BLaER1 treated with 17β-estradiol and CSF1 and Interleukin-3, amounts not matched to agents 10 nM and 100 nM (cell line): ENCODE data around the gene PF4V1.

Experiments
- H3K27ac ChIP-seq, 11 experiments: shearing (Covaris generic); formaldehyde crosslinking; 2 replicates each; pipeline ENCODE4 v1.8.1; 2022
- H3K27me3 ChIP-seq, 11 experiments: shearing (Covaris generic); formaldehyde crosslinking; 2 replicates each; pipeline ENCODE4 v1.8.1; 2022
- H3K36me3 ChIP-seq, 11 experiments: shearing (Covaris generic); formaldehyde crosslinking; 2 replicates each; pipeline ENCODE4 v1.8.1; 2022
- H3K4me1 ChIP-seq, 10 experiments: shearing (Covaris generic); formaldehyde crosslinking; 2 replicates each; pipeline ENCODE4 v1.8.1; 2022
- H3K4me2 ChIP-seq, 11 experiments: shearing (Covaris generic); formaldehyde crosslinking; 2 replicates each; pipeline ENCODE4 v1.8.1; 2022
- H3K4me3 ChIP-seq, 10 experiments: shearing (Covaris generic); formaldehyde crosslinking; 2 replicates each; pipeline ENCODE4 v1.8.1; 2022
- H3K9ac ChIP-seq, 11 experiments: shearing (Covaris generic); formaldehyde crosslinking; 2 replicates each; pipeline ENCODE4 v1.8.1; 2022
- H3K9me3 ChIP-seq, 11 experiments: shearing (Covaris generic); formaldehyde crosslinking; replicated peaks in 1 of 11; 2 replicates each; pipeline ENCODE4 v1.8.1; 2022
- H4K20me1 ChIP-seq, 11 experiments: shearing (Covaris generic); formaldehyde crosslinking; 2 replicates each; pipeline ENCODE4 v1.8.1; 2022
- Cebpa-rat ChIP-seq, 11 experiments: shearing (Covaris generic); IDR thresholded peaks; 2 replicates each; pipeline ENCODE4 v1.8.1; 2022

Gene PF4V1

DNA sequence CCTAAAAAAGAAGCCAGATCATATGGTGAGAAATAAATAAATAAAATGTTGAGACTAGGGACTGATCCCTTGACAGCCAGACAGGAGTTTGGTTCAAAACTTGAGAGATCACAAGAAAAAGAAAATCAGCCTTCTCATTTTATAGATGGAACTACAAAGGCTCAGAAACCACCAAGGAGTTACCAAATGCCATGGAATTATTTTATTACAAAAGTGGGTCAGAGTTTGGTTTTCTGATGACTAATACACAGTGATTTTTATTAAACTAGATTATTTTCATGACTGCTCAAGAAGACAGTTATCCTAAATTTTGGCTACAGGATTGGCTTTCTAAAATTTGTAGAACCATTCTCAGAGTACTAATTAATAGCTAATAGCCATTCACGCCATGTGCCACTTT is 22.3 kb downstream of the PF4V1 start:
- Histone ChIP-seq H3K9ac (no peak overlapping the region), H3K27me3 (no peaks in the 10 kb centered on the region), H3K9me3 (peaks cover 0 to 86% (median 0%) of the 10 kb centered on the region in 11 experiments; a peak in 8 of 22 replicates), H4K20me1 (no peaks in the 10 kb centered on the region), H3K4me2 (peak overlapping the region in 3 of 11 experiments; percentile 8 to 49 (median 14); a peak in 3 of 22 replicates), H3K4me3 (no peak overlapping the region; a peak in 1 of 20 replicates), H3K4me1 (peaks cover 0 to 58% (median 27%) of the 10 kb centered on the region in 10 experiments; a peak in 16 of 20 replicates), H3K36me3 (0 out of 22 replicates have a peak, but pooled peaks cover 0 to 4% (median 0%) of the 10 kb centered on the region in 11 experiments), H3K27ac (peak overlapping the region in 5 of 11 experiments; percentile 71 to 89 (median 86); a peak in 8 of 22 replicates)
- no peak for TF ChIP-seq Cebpa-rat (IDR thresholded peaks at IDR 0.05)

DNA sequence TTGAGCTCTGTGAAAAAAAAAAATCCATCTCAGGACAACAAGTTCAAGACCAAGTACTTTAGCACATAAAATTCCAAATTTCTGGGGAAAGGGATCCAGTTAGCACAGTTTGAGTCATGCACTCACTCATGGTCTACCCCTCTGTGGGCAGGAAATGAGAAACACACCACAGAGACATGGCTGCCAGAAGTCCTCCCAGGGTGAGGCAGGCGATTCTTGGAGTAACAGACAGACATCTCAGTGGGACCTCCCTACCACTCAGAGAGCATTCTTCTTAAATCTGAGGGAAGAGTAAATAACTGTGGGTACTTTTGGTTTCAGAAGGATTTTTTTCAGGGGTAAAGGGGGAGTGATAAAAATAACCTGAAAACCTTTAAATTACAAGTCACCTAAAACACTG is 30.2 kb downstream of the PF4V1 start:
- peaks cover 0 to 23% (median 0%) of the 10 kb centered on the region in 11 experiments; a peak in 1 of 22 replicates for H3K9me3 ChIP-seq
- no peak for TF ChIP-seq Cebpa-rat (IDR thresholded peaks at IDR 0.05)
- H4K20me1 ChIP-seq = no peaks in the 10 kb centered on the region
- H3K27ac ChIP-seq = no peak overlapping the region
- peak overlapping the region in 4 of 11 experiments; percentile 31 to 39 (median 37); a peak in 6 of 22 replicates for H3K4me2 ChIP-seq
- H3K36me3 ChIP-seq = no peaks in the 10 kb centered on the region
- no peaks in the 10 kb centered on the region for H3K27me3 ChIP-seq
- H3K9ac ChIP-seq = no peak overlapping the region
- H3K4me1 ChIP-seq = peaks cover 0 to 18% (median 2%) of the 10 kb centered on the region in 10 experiments; a peak in 8 of 20 replicates
- H3K4me3 ChIP-seq = no peak overlapping the region

DNA sequence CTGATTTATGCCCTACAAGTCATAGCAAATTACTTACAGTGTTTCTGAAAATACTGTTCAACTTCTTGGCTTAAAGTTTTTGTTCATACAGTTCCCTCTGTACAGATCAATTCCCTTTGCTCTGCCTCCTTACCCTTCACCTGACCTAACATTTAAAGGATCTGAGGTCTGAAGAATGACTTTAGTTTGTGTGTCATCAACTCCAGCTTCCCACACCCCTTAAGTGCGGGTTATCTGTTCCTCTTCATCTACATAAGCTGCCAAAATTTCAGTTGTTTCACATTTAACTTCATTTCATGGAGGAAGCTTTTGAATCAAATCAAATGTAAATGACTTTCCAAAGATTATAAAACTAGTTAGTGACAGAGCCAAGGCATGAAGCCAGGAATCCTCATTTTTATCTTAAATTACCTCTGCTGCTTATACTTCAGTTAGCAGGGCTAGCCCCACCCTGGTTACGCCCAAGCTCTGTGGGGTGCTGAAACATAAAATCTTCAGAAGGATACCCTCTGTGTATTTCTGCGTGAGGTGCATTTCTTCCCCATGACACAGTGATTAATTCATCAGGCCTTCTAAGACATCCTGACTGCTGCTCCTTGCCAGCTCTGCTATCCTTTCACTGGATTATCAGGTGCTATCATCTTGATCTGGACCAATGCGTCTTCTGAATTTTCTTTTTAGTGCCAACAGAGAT is 32.6 kb downstream of the PF4V1 start:
- no peak for TF ChIP-seq Cebpa-rat (IDR thresholded peaks at IDR 0.05)
- Histone ChIP-seq H3K27ac (no peak overlapping the region), H4K20me1 (no peaks in the 10 kb centered on the region), H3K4me2 (peak overlapping the region in 2 of 11 experiments; percentile 17 to 36; a peak in 3 of 22 replicates), H3K36me3 (no peaks in the 10 kb centered on the region), H3K9me3 (no peaks in the 10 kb centered on the region), H3K27me3 (no peaks in the 10 kb centered on the region), H3K4me3 (no peak overlapping the region), H3K9ac (no peak overlapping the region), H3K4me1 (peaks cover 0 to 18% (median 2%) of the 10 kb centered on the region in 10 experiments; a peak in 8 of 20 replicates)

DNA sequence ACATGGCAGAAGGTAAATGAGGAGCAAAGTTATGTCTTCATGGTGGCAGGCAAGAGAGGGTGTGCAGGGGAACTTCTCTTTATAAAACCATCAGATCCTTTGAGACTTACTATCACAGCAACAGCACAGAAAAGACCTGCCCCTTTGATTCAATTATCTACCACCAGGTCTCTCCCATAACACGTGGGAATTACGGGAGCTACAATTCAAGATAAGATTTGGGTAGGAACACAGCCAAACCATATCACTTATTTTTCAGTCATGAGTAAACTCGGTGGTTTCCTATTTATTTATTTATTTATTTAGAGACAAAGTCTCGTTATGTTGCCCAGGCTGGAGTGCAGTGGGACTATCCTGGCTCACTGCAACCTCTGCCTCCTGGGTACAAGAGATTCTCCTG is 38.2 kb downstream of the PF4V1 start:
- no peak overlapping the region for H3K4me3 ChIP-seq
- no peaks in the 10 kb centered on the region for H4K20me1 ChIP-seq
- H3K36me3 ChIP-seq = no peaks in the 10 kb centered on the region
- TF ChIP-seq Cebpa-rat (IDR thresholded peaks at IDR 0.05) = no peak
- no peak overlapping the region for H3K9ac ChIP-seq
- peak overlapping the region in 2 of 11 experiments; percentile 20 to 40; a peak in 2 of 22 replicates for H3K4me2 ChIP-seq
- no peaks in the 10 kb centered on the region for H3K9me3 ChIP-seq
- no peak overlapping the region; a peak in 1 of 22 replicates for H3K27ac ChIP-seq
- H3K27me3 ChIP-seq = no peaks in the 10 kb centered on the region
- peaks cover 0 to 9% (median 0%) of the 10 kb centered on the region in 10 experiments; a peak in 4 of 20 replicates for H3K4me1 ChIP-seq

- Histone ChIP-seq H3K4me3 (no peak overlapping the region), H3K4me1 (peaks cover 0 to 9% (median 0%) of the 10 kb centered on the region in 10 experiments; a peak in 4 of 20 replicates), H3K27ac (no peak overlapping the region; a peak in 1 of 22 replicates), H3K9ac (no peak overlapping the region), H3K27me3 (no peaks in the 10 kb centered on the region), H3K36me3 (no peaks in the 10 kb centered on the region), H3K4me2 (peak overlapping the region in 2 of 11 experiments; percentile 20 to 40; a peak in 4 of 22 replicates), H3K9me3 (no peaks in the 10 kb centered on the region), H4K20me1 (no peaks in the 10 kb centered on the region)
- no peak for TF ChIP-seq Cebpa-rat (IDR thresholded peaks at IDR 0.05)
Measured at GRCh38 chr4:73891739-73892405, 38.8 kb downstream of the PF4V1 start.

DNA sequence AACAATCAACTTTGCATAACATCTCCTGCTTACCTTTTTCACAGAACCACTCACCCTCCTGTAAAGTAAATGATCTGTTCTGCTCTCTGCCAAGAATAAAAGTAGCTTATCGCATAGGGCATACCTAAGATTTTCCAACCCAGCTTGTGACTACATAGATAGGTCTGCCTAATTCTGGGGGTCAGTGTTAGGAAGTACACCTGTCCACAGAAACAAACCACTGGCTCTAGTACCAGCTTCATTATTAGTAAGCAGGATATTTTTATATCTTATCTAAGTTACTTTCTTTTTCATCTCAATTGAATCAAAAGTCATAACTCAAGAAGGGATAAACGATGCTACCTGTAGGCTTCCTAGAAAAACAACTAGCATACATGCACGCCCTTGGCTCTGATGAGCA is 39.9 kb downstream of the PF4V1 start:
- Histone ChIP-seq H3K4me3 (no peak overlapping the region), H3K27ac (no peak overlapping the region), H3K4me2 (no peak overlapping the region), H3K9me3 (no peaks in the 10 kb centered on the region), H3K9ac (no peak overlapping the region), H3K4me1 (peaks cover 0 to 9% (median 0%) of the 10 kb centered on the region in 10 experiments; a peak in 4 of 20 replicates), H3K36me3 (no peaks in the 10 kb centered on the region), H4K20me1 (no peaks in the 10 kb centered on the region), H3K27me3 (no peaks in the 10 kb centered on the region)
- TF ChIP-seq Cebpa-rat (IDR thresholded peaks at IDR 0.05) = no peak

DNA sequence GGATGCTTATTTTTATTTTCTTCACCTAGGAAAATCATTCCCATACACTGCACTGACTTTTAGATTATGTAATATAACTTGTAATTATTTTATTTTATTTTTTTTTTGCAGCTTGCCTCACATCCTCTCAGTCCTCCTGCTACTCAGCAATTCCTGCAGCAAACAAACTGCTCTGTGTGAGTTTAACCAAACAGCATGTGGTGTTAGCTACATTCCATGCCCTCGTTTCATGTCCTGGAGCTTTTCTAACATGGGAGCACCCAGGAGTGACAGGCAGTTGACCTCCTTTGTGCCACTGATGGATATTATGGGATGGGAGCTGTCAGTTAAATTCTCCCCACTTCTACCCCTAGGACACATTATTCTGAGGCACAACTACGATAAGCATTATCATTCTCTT is 40.9 kb downstream of the PF4V1 start:
- H3K36me3 ChIP-seq = no peaks in the 10 kb centered on the region
- no peak overlapping the region for H3K9ac ChIP-seq
- no peak overlapping the region for H3K27ac ChIP-seq
- H3K4me3 ChIP-seq = no peak overlapping the region
- no peaks in the 10 kb centered on the region for H3K27me3 ChIP-seq
- H4K20me1 ChIP-seq = no peaks in the 10 kb centered on the region
- no peak for TF ChIP-seq Cebpa-rat (IDR thresholded peaks at IDR 0.05)
- H3K4me1 ChIP-seq = peaks cover 0 to 9% (median 0%) of the 10 kb centered on the region in 10 experiments; a peak in 4 of 20 replicates
- no peak overlapping the region for H3K4me2 ChIP-seq
- H3K9me3 ChIP-seq = no peaks in the 10 kb centered on the region

DNA sequence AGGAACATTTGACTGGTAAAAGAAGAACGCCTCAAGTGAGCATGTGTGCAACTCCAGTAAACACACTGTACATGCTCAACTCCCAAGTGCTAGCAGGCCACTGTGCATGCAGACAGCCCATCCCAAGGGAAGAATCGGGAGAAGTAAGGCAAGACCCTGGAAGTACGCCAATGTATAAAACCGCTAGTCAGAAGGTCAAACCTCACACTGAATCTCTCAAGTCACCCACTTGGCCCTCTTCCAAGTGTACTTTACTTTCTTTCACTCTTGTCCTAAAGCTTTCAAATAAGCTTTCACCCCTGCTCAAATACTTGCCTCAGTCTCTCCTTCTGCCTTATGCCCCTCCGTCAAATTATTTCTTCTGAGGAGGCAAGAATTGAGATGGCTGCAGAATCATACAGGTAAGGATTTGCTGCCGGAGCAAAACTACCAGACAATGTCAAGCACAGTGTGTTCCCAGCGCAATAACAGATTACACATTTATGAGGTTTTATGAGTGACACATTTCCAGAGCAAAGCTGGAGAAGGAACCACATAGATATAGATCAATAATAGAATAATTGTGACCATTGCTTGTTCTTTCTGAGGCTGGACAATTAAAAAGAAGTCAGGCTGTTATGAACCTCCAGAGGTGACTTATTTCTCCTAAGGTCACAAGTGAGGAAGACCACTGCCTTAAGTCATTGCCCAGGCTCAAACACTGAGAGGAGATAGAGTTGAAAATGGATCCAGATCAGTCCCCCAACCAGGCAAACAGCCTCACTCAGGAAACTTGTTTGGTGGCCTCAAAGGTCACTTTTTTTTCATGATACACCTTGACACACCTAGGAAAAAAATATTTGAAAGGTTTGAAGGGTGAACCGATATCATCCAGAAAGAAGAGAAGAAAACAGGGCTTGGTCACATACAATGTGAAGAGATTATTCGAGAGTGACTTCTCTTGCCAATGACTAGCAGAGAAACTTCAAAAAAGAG is 42.4 kb downstream of the PF4V1 start:
- H4K20me1 ChIP-seq = no peaks in the 10 kb centered on the region
- TF ChIP-seq Cebpa-rat (IDR thresholded peaks at IDR 0.05) = no peak
- no peak overlapping the region for H3K27ac ChIP-seq

More for the DNA sequence above, 42.4 kb downstream of the PF4V1 start:
- Histone ChIP-seq H3K27me3 (no peaks in the 10 kb centered on the region), H3K4me3 (no peak overlapping the region), H3K36me3 (no peaks in the 10 kb centered on the region), H3K9me3 (no peaks in the 10 kb centered on the region), H3K9ac (no peak overlapping the region), H3K4me1 (peaks cover 0 to 9% (median 0%) of the 10 kb centered on the region in 10 experiments; a peak in 4 of 20 replicates), H3K4me2 (no peak overlapping the region)
